HG02938 (cell line): ENCODE results near the gene HMX1.

Source experiments
- ATAC-seq: cut with Tn5 transposase; IDR thresholded peaks from one replicate; pipeline ENCODE4 v1.9.1; 2021; ENCODE audit warnings: mild to moderate bottlenecking, moderate library complexity; ENCODE audit not compliant: unreplicated experiment

Gene HMX1

DNA sequence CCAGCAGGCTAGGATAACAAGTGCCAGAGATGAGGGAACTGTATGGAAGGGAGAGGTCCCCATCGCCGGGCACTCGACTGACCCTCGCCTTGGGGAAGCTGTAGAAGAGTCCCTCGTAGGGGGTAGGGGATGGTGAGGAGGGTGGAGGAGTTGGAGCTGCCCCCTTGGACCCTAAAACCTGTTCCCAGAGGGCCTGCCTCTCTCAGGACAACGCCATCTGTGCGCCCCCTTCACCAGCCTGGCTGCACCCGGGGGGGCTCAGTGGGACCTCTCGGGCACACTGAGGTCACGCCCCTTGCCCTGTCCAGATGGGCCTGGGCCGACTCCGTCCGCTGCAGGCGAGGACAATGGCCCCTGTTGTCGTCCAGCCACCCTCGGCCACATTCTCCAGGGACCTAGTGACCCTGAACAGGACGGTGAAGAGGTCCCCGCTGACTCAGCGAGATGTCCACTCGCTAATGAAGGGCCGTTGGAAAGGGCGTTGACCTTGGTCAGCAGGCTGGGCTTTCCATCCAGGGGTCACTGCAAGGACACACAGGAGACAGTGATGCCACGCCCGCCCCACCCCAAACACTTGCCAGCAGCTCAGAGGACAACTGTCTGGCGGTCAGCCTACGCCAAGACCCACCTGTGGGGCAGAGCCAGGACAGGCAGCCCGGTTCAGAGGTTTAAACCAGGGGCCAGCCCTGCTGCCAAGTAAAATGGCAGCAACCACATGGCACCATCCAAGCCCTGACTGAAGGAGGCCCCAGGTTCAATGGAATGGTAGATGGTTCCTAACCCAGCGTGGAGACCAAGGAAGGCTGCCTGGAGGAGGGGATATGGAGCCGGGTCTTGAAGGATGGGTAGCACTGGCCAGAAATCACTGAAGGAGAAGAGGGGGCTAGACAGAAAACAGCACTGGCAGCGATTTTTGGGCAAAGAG, 51.2 kb downstream of the HMX1 start:
- ATAC-seq, result no peak

DNA sequence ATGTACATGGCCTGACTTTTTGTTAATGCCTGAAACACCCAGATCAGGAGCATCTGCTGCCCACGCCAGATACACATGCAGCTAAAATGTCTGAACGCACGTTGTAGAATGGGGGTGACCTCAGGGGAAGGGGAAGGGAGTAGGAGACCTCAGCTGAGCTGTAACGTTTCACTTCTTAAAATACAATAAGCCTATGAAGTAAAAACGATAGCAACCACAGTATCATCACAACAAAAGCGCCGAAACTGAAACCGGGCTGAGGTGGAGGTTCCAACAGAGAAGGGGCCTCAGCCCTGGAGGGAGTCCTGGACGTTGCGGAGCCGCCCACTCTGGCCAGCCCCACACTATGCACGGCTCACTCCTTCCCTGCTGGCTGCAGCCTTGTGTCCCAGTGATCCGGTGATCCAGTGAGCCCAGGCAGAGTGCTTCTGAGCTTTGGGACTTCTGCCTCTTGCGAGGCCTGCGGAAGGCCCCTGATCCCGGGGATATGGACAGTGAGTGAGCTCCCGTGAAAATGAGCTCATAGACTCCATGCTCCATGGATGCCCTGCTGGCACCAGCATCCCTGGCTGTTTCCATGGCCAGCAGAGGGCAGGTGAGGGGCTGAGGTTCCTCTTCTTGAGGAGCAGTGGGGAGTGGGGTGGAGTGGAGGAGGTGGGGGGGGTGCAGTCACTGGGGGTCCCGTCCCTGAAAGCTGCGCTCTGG, 52.0 kb downstream of the HMX1 start:
- ATAC-seq, result no peak

DNA sequence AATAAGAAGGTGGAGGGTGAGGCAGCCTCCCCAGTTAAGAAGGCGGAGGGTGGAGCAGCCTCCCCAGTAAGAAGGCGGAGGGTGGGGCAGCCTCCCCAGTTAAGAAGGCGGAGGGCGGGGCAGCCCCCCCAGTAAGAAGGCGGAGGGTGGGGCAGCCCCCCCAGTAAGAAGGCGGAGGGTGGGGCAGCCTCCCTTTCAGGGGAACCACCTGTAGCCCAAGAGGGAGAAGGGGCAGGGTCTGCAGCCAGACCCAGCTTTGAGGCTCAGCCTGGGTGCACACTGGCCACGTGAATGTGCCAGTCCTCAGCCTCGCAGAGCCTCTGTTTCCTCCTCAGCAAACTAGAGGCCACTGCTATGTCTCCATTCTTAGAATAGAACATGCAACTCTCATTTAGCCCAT, 52.6 kb downstream of the HMX1 start:
- no peak for ATAC-seq

DNA sequence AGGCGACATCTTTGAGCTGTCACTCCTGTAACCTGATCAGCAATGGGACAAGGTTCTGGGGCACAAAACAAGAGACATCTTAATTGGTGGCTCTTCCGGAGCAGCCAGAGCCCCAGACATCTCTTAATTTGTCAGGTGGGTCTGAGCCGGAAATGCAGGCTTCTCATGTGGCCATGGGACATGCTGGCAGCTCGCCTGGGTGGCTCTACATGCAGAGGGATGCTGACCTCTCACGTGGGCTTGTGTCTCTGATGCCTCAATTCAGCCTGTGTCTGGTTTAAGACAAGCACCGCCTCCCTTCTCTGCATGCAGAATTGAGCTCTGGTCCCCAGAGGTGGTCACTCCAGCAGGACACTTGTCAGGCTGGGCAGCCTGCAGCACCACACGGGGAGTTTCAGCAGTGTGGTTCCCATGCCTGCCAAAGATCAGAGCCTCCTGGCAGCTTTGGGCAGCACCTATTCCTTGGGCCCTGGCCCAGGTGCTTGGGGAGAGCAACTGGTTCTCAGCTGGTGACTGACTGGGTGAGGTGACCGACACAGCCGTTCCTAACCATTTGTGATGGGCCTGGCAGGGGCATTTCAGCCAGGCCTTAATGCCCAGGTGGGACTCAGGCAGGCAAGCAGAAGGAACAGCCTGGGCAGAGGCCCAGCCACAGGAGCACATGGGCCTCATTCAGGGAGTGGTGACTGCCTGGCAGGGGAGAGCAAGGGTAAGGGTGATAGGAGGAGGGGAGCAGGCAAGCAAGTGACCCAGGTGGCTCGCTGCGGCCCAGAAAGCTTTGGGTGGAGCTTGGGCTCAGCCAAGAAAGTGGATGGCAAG, 53.4 kb downstream of the HMX1 start:
- ATAC-seq, result no peak

DNA sequence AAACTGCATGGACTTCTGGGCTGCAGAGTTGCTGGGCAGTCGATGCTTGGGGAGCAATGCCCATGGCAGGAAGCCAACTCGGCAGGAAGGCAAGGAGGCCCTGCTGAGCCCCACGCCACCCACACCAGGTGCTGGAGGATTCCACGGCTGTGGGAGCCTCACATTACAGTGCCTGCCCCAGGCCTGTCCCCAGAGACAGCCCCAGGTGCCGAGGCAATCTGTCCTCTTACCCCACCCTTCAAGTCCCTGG, 53.9 kb downstream of the HMX1 start:
- ATAC-seq, result no peak

DNA sequence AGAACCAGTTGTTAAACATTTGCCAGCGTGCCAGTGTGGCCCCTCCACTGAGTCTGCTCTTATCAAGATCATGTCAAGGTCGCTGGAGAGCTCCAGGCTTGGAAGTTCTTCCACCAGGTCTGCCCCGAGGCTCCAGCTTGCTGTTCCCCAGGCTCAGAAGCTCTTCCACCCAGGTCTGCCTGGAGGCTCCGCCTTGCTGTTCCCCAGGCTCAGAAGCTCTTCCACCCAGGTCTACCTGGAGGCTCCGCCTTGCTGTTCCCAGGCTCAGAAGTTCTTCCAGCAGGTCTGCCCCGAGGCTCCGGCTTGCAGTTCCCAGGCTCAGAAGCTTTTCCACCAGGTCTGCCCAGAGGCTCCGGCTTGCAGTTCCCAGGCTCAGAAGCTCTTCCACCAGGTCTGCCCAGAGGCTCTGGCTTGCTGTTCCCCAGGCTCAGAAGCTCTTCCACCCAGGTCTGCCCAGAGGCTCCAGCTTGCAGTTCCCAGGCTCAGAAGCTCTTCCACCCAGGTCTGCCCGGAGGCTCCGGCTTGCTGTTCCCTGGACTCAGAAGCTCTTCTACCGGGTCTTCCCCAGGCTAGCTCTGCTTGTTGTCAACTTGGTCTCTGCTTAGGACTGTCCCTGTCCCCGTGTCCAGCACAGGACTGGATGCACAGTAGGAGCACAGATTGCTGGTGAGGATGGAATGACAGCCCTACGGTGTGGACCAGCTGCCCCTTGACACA, 54.4 kb downstream of the HMX1 start:
- no peak for ATAC-seq
